HG03175 (cell line): Measurements from ENCODE around the gene PHF12.
"Not testable (repeated sequence)": the region's sequence is repeated elsewhere in the genome, so short reads cannot be mapped to it uniquely, and the experiment has no call there.

ENCODE experiments used
- ATAC-seq: cut with Tn5 transposase; IDR thresholded peaks from one replicate; pipeline ENCODE4 v1.9.1; 2021; ENCODE audit warnings: mild to moderate bottlenecking, moderate library complexity; ENCODE audit not compliant: unreplicated experiment

Gene PHF12

DNA sequence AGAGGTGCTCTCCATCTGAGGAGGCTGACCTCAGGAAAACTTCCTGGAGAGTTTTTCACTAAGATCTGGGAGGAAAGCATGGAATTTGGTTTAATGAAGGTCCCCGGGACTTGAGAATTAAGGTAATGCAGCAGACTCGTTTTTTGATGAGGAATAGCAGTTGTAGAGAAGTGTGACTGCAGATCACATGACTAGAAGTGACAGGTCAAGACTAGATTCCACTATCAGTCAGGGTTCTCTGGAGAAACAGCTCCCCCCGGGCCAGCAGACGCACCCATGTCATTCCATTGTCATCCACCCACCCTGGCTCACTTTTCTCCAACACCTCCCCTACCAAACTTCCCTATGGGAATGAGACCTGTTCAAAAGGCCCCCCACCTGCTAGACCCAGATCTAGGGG, 46.5 kb downstream of the PHF12 start:
- no peak for ATAC-seq

- not testable (repeated sequence) for ATAC-seq
Observed at GRCh38 chr17:28903546-28903841, 47.8 kb downstream of the PHF12 start.

- ATAC-seq: peak; percentile 83
Observed at GRCh38 chr17:28902819-28903545, 48.3 kb downstream of the PHF12 start, which contains the start of gene DHRS13. TSS of gene DHRS13 (minus strand) at chr17:28903079. CDS start at chr17:28902944, 135 bp downstream.

GRCh38 chr17:28901866-28902818, 49.2 kb downstream of the PHF12 start:
- ATAC-seq: peak; percentile 29

DNA sequence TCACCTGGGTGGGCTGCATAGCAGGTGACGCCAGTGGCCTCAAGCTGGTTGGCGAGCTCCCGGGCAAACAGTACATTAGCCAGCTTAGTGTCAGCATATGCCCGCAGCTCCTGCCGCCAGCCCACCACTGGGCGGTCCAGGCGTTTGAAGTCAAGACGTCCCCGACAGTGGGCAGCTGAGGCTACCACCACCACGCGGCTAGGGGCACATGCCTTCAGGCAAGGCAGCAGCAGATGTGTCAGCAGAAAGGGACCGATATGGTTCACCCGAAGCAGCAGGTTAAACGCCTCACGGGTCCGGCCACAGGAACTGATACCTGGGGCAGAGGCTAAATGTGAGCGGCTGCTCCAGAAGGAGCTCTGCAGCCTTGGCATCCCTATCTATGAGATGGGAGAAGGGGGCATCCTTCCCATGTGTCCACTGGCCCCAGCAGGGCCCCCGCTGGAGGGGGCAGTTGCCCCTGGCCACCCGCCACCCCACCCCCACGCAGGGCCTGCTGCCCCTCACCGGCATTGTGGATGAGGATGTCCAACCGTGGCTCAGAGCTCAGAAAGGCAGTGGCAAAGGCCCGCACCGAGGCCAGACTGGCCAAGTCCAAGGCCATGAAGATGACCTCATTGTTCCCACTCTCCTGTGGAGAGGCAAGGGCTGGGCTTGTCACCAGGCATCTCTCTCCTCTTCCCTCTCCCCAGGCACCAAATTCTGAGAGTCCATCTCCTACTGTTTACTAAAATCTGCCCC, 50.2 kb downstream of the PHF12 start:
- ATAC-seq: no peak

GRCh38 chr17:28899212-28899815, 52.0 kb downstream of the PHF12 start:
- no peak for ATAC-seq

- no peak for ATAC-seq
Observed at GRCh38 chr17:28898527-28898955, 52.8 kb downstream of the PHF12 start.

DNA sequence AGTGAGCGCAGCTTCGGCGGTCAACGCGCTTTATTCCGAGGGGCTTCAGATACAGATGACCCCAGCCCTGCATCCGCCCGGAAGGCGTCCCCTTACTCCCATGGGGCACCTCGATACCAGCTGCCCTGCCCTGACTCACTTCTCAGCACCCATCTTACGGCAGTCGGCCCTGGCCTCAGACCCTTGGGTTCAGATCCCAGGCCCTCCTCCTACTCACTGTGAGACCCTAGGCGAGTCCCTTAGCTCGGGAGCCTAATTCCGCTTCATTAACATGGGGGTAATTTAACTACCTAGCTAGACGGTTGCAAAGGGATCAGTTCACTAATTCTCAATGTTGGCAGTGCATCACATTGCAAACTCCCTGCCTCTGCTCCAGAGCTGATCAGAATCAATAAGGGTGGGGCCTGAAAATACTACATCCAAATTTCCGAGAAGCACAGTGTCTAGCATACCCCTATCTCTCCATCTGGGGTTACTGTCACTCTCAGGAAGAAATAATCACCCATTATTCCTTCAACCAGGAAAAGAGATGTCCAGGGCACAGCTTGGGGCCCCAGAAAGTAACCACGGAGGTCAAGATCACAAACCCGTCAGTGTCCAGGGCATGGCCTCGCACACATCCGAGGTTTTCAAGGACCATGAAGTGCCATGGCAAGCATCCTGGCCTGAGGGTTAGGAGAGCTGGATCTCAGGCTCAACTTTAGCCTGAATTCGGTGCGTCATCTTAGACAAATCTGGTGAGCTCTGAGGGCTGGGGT, 53.4 kb downstream of the PHF12 start:
- no peak for ATAC-seq

GRCh38 chr17:28896884-28897768, 54.2 kb downstream of the PHF12 start, which contains the start of gene FLOT2:
TSS of gene FLOT2 (minus strand) at chr17:28897733. CDS start at chr17:28897574, 159 bp downstream.
- ATAC-seq: no peak

DNA sequence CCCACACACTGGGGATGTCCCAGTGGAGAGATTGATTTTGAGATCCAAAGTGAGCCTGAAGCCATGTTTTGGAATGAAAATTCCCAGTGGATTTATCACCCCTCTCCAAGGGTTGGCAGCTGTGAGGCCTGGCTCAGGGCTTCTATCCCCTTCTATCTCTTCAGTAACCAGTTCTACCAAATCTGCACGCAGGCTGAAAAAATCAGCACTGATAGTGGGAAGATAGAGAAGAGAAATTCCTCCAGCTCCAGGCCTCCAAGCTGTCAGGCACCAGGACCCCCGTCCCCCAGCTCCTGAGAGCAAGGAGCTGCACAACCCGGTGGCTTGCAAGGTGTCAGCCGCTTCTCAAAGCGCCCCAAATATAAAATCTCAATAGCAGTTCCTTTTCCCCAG, 54.8 kb downstream of the PHF12 start:
- no peak for ATAC-seq

- ATAC-seq: no peak
Observed at GRCh38 chr17:28895794-28896447, 55.4 kb downstream of the PHF12 start.

- ATAC-seq: peak; percentile 34
Observed at GRCh38 chr17:28893248-28894183, 57.8 kb downstream of the PHF12 start.

DNA sequence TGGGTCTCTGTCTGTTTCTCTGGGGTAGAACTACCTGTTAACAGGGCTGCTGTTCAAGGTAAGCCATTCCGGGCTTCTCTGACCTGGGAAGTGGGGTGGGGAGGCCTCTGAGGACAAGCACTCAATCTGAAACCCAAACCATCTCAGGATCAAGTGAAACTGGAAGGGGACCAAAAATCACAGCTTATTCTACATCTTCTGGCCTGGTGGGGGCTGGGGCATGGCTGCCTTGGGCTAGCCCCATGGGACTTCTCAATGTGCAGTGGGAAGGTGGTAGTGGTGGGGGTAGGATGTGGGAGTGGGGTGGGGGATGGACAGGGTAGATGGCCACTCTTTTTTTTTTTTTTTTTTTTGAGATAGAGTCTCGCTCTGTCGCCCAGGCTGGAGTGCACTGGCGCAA, 59.3 kb downstream of the PHF12 start:
- ATAC-seq: no peak

DNA sequence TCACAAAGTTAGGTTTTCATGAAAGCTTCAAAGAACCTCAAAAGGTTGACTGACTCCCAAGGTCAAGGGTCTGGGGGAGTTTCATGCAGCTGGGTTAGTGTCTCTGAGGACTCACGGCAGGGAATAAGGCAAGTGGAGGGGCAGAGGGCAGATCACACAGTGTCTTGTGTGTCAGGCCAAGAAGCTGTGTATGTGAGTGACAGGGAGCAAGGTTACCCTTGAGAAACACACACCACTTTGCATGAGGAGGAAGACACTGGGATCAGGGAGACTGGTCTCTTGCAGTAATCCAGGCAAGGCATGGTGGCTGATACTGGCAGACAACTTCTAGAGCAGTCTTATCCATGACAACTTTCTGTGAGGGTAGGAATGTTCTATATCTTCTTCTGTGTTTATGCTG, 60.1 kb downstream of the PHF12 start:
- no peak for ATAC-seq

DNA sequence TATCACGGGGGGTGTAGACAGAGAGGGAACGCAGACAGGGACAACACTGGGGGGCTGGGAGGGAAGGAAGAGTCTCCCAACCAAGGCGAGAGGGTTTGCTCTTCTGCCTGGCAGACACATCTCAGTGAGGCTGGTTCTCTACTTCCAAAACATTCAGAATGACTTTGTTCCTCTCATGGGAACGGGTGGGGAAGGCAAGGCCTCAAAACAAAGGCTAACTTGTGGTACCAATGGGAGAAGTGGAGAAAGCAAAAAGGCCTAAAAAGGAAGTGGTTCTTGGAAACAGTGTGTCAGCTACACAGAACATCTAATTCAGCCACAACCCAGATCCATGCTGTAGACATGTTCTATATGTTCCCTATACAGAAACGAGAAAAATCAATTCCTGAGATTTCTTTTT, 61.3 kb downstream of the PHF12 start:
- no peak for ATAC-seq

DNA sequence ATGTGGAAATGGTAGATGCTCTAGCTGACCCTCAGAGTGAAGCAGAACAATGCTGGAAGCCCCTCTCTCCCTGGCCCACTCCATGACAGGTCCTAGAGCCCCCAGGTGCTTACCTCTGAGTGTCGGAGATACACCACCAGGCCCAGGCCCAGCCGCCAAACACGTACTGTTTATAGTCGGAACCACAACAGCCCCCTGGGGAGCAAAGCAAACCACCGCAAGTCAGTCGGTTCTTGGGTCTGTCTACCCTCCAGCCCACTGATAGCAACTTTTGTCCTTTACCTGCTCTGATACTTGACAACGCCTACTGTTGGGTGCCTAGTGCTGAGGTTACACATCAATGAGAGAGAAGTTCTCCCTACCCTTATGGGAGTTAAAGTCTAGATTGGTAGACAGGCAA, 62.5 kb downstream of the PHF12 start:
- ATAC-seq: no peak

- ATAC-seq: no peak
Observed at GRCh38 chr17:28887871-28888471, 63.3 kb downstream of the PHF12 start.
